OCI-LY1 (cell line): ENCODE data around the gene GRIK2.

Experiments
- H2AFZ ChIP-seq: fragments of 200-600 bp; sonication (generic), shearing (Covaris generic); 2 replicates; pipeline ENCODE4 v1.6.0; 2014; ENCODE audit warnings: antibody characterized with exemption, mild to moderate bottlenecking, low read length
- H3F3A ChIP-seq: fragments of 200-600 bp; sonication (generic), shearing (Covaris generic); 2 replicates; pipeline ENCODE4 v1.6.0; 2014; ENCODE audit warnings: mild to moderate bottlenecking, antibody characterized with exemption, low read length, moderate library complexity; ENCODE audit not compliant: insufficient read depth
- H3K27ac ChIP-seq: fragments of 200-600 bp; sonication (generic); 2 replicates; pipeline ENCODE4 v1.5.1; 2014; ENCODE audit warnings: low read length, mixed run types, mild to moderate bottlenecking, low read depth; ENCODE audit not compliant: poor library complexity, severe bottlenecking
- H3K27me3 ChIP-seq: fragments of 200-600 bp; sonication (generic); 2 replicates; pipeline ENCODE4 v1.6.0; 2014; ENCODE audit warnings: antibody characterized with exemption, mild to moderate bottlenecking, low read length, moderate library complexity; ENCODE audit not compliant: insufficient read depth
- H3K36me3 ChIP-seq: fragments of 200-600 bp; sonication (generic); 2 replicates; pipeline ENCODE4 v1.6.1; 2014; ENCODE audit warnings: mild to moderate bottlenecking, antibody characterized with exemption, low read length, moderate library complexity, mixed read lengths; ENCODE audit not compliant: insufficient read depth
- H3K4me1 ChIP-seq: fragments of 200-600 bp; sonication (generic); 2 replicates; pipeline ENCODE4 v1.5.1; 2014; ENCODE audit warnings: mild to moderate bottlenecking, low read length, moderate library complexity; ENCODE audit not compliant: insufficient read depth, severe bottlenecking
- H3K4me2 ChIP-seq: fragments of 200-600 bp; sonication (generic), shearing (Covaris generic); 2 replicates; pipeline ENCODE4 v1.6.1; 2014; ENCODE audit warnings: low read length
- H3K4me3 ChIP-seq: fragments of 200-600 bp; sonication (generic); 2 replicates; pipeline ENCODE4 v1.5.1; 2014; ENCODE audit warnings: low read length, low read depth, mild to moderate bottlenecking, mixed read lengths; ENCODE audit not compliant: poor library complexity, severe bottlenecking
- H3K79me2 ChIP-seq: fragments of 200-600 bp; shearing (Covaris generic); 2 replicates; pipeline ENCODE4 v1.6.1; 2016; ENCODE audit warnings: mixed run types, low read length, mixed read lengths; ENCODE audit not compliant: insufficient read depth
- H3K9ac ChIP-seq: fragments of 200-600 bp; sonication (generic), shearing (Covaris generic); 2 replicates; pipeline ENCODE4 v1.6.1; 2014; ENCODE audit warnings: mild to moderate bottlenecking, low read length, mixed read lengths
- H3K9me2 ChIP-seq: fragments of 200-600 bp; sonication (generic), shearing (Covaris generic); 2 replicates; pipeline ENCODE4 v1.6.1; 2014; ENCODE audit warnings: low read depth, mild to moderate bottlenecking, low read length, mixed read lengths
- H3K9me3 ChIP-seq: fragments of 200-600 bp; shearing (Covaris generic); 2 replicates; pipeline ENCODE4 v1.6.1; 2014; ENCODE audit warnings: low read length, mixed read lengths
- H4K20me1 ChIP-seq: fragments of 200-600 bp; sonication (generic), shearing (Covaris generic); 2 replicates; pipeline ENCODE4 v1.6.0; 2016; ENCODE audit warnings: mild to moderate bottlenecking, low read length; ENCODE audit not compliant: insufficient read depth
- CTCF ChIP-seq: fragments of 200-600 bp; sonication (generic), shearing (Covaris generic); IDR thresholded peaks from 2 replicates; pipeline ENCODE4 v1.5.1; 2017; ENCODE audit warnings: mild to moderate bottlenecking, antibody characterized with exemption, low read length, moderate library complexity, mixed read lengths
- EZH2 ChIP-seq: fragments of 200-600 bp; sonication (generic), shearing (Covaris generic); IDR thresholded peaks from 2 replicates; pipeline ENCODE4 v1.8.0; 2017; ENCODE audit warnings: borderline replicate concordance, mixed run types, mild to moderate bottlenecking, antibody characterized with exemption, low read length, moderate library complexity, mixed read lengths

GRIK2 gene

GRCh38 chr6:101400326-101401135 is 7.0 kb downstream of the GRIK2 start:
- H4K20me1 ChIP-seq: no peaks in the 10 kb centered on the region
- no peaks in the 10 kb centered on the region for H3K9me3 ChIP-seq
- H3K79me2 ChIP-seq: no peaks in the 10 kb centered on the region
- no peak overlapping the region for H3K4me3 ChIP-seq
- no peaks in the 10 kb centered on the region for H3K36me3 ChIP-seq
- H3F3A ChIP-seq: no peaks in the 10 kb centered on the region
- no peak overlapping the region for H3K4me2 ChIP-seq
- H3K4me1 ChIP-seq: no peaks in the 10 kb centered on the region
- TF ChIP-seq EZH2 (no peak), CTCF (no peak)
- no peak overlapping the region for H3K27ac ChIP-seq
- no peaks in the 10 kb centered on the region for H3K27me3 ChIP-seq
- no peak overlapping the region for H2AFZ ChIP-seq
- no peak overlapping the region for H3K9ac ChIP-seq
- no peaks in the 10 kb centered on the region for H3K9me2 ChIP-seq

GRCh38 chr6:101401171-101401570 is 7.7 kb downstream of the GRIK2 start:
- Histone ChIP-seq H3K9me3 (no peaks in the 10 kb centered on the region), H3K27ac (no peak overlapping the region), H4K20me1 (no peaks in the 10 kb centered on the region), H3K36me3 (no peaks in the 10 kb centered on the region), H3F3A (no peaks in the 10 kb centered on the region), H2AFZ (no peak overlapping the region), H3K27me3 (no peaks in the 10 kb centered on the region), H3K79me2 (no peaks in the 10 kb centered on the region), H3K9me2 (no peaks in the 10 kb centered on the region), H3K4me2 (no peak overlapping the region), H3K9ac (no peak overlapping the region), H3K4me1 (no peaks in the 10 kb centered on the region), H3K4me3 (no peak overlapping the region)
- no peak for TF ChIP-seq CTCF
- TF ChIP-seq EZH2: no peak

GRCh38 chr6:101401792-101402621 is 8.5 kb downstream of the GRIK2 start:
- TF ChIP-seq EZH2: no peak
- no peak for TF ChIP-seq CTCF
- Histone ChIP-seq H2AFZ (no peak overlapping the region), H3K36me3 (no peaks in the 10 kb centered on the region), H3K4me3 (no peak overlapping the region), H4K20me1 (no peaks in the 10 kb centered on the region), H3K27ac (no peak overlapping the region), H3K4me1 (no peaks in the 10 kb centered on the region), H3K9ac (no peak overlapping the region), H3K79me2 (no peaks in the 10 kb centered on the region), H3K9me2 (no peaks in the 10 kb centered on the region), H3K9me3 (no peaks in the 10 kb centered on the region), H3K4me2 (no peak overlapping the region), H3K27me3 (no peaks in the 10 kb centered on the region), H3F3A (no peaks in the 10 kb centered on the region)
